CD4-positive, CD25-positive, alpha-beta regulatory T cell (primary cell): ENCODE measurements around the gene IDE. TPM values are rescaled to one million over a fixed set of nuclear protein-coding genes. Genes with fewer than 3 reads are reported as not detected.
"Not testable (repeated sequence)": the region's sequence is repeated elsewhere in the genome, so short reads cannot be mapped to it uniquely, and the experiment has no call there.

Source experiments
- ATAC-seq, 2 donors: fragments of 150-1000 bp; cut with Tn5 transposase; one replicate each; pipeline ENCODE4 v1.10.0; 2021; ENCODE audit warnings: low read depth in 2 of 2, moderate number of reproducible peaks in 2 of 2, moderate library complexity in 1 of 2
- DNase-seq, 3 donors: peaks; one replicate each; pipeline versions ENCODE4 v3.0.0 to v3.0.0-alpha.2; 2012 to 2022; ENCODE audit warnings: mixed read lengths in 1 of 3
- H3K27ac ChIP-seq: one replicate; pipeline ENCODE4 v1.7.0; 2013; ENCODE audit warnings: mild to moderate bottlenecking, low read length; ENCODE audit not compliant: insufficient read depth, poor library complexity, severe bottlenecking
- H3K27me3 ChIP-seq: one replicate; pipeline ENCODE4 v1.7.0; 2013; ENCODE audit warnings: low read length; ENCODE audit not compliant: control insufficient read depth, insufficient read depth
- H3K36me3 ChIP-seq: one replicate; pipeline ENCODE4 v1.7.0; 2013; ENCODE audit warnings: mild to moderate bottlenecking, low read length, moderate library complexity; ENCODE audit not compliant: control insufficient read depth, insufficient read depth
- H3K4me1 ChIP-seq: 2 replicates; pipeline ENCODE4 v1.7.0; 2013; ENCODE audit warnings: mild to moderate bottlenecking, low read length; ENCODE audit not compliant: insufficient read depth, control insufficient read depth, poor library complexity, severe bottlenecking
- H3K4me3 ChIP-seq: one replicate; pipeline ENCODE4 v1.7.0; 2013; ENCODE audit warnings: low read depth, mild to moderate bottlenecking, low read length, moderate library complexity
- H3K9me3 ChIP-seq, 2 experiments: 1 replicate in 1 of 2; 2 replicates in 1 of 2; pipeline ENCODE4 v1.7.0; 2013; ENCODE audit warnings: low read length in 2 of 2, mild to moderate bottlenecking in 1 of 2, moderate library complexity in 1 of 2; ENCODE audit not compliant: control insufficient read depth in 2 of 2
- H3K27ac Mint-ChIP-seq, 3 donors: one replicate each; pipeline ENCODE4 v1.8.0; 2020 to 2022; ENCODE audit warnings: mild to moderate bottlenecking in 3 of 3, mixed read lengths in 3 of 3, moderate library complexity in 2 of 3
- H3K27me3 Mint-ChIP-seq: one replicate; pipeline ENCODE4 v1.8.0; 2022; ENCODE audit warnings: mild to moderate bottlenecking, mixed read lengths
- H3K36me3 Mint-ChIP-seq: one replicate; pipeline ENCODE4 v1.8.0; 2020; ENCODE audit warnings: mixed read lengths
- H3K4me1 Mint-ChIP-seq, 4 donors: one replicate each; pipeline ENCODE4 v1.8.0; 2020 to 2022; ENCODE audit warnings: mixed read lengths in 4 of 4, mild to moderate bottlenecking in 1 of 4
- H3K4me3 Mint-ChIP-seq, 4 donors: one replicate each; pipeline ENCODE4 v1.8.0; 2020 to 2022; ENCODE audit warnings: mild to moderate bottlenecking in 4 of 4, mixed read lengths in 4 of 4, moderate library complexity in 3 of 4
- H3K9me3 Mint-ChIP-seq, 7 donors: one replicate each; pipeline ENCODE4 v1.8.0; 2020 to 2022; ENCODE audit warnings: mixed read lengths in 7 of 7, mild to moderate bottlenecking in 3 of 7, moderate library complexity in 2 of 7
- polyA plus RNA-seq, 4 donors: library from polyadenylated mRNA; unstranded; fragments of 300-500 nt; fragmentation: Illumina TruSeq; gene quantifications; one replicate each; pipeline ENCODE4 v1.2.3, GENCODE V29; 2021
- total RNA-seq: library from RNA; stranded (reverse); gene quantifications from one replicate; pipeline ENCODE4 v1.2.3, GENCODE V29; 2022

IDE gene
- total and polyA plus RNA-seq, 5 donors from 2014 or later: 17.0 to 38.1 (median 26.1) TPM

DNA sequence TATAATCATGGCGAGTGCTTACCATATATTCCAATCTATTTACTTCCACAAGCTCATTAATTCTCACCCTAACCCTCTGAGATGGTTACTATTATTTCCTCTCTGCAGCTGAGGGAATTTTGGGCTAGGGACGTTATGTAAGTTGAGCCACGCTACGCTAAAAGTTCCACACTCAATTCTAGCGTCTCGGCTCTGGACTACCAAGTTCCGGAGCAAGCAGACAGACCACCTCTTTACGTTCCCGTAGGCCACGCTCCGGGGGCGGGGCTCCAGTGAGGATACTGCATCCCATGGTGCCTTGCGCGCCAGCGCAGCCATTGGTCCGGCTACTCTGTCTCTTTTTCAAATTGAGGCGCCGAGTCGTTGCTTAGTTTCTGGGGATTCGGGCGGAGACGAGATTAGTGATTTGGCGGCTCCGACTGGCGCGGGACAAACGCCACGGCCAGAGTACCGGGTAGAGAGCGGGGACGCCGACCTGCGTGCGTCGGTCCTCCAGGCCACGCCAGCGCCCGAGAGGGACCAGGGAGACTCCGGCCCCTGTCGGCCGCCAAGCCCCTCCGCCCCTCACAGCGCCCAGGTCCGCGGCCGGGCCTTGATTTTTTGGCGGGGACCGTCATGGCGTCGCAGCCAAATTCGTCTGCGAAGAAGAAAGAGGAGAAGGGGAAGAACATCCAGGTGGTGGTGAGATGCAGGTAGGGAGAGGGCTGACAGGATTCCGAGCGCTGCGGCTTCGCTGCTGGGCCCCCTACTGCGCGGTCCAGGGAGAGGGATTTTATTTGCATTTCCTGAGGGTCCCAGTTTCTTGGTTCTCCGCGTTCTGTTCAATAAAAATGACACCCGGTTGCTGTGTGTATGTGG, 19.1 kb upstream of the IDE start, which contains the start of gene KIF11:
KIF11 (plus strand) TSS at position 370 of the 858 bp plus-strand sequence; CDS start at position 616, 246 bp downstream.
- peak; percentile 93 to 98 (median 94) for DNase-seq
- no peaks in the 10 kb centered on the region for H3K36me3 ChIP-seq
- no peaks in the 10 kb centered on the region for H3K9me3 Mint-ChIP-seq
- H3K27ac ChIP-seq: peak within 1 kb of the TSS; percentile 98
- peaks cover 6% of the 10 kb centered on the region for H3K27me3 Mint-ChIP-seq
- peak within 1 kb of the TSS; percentile 99 to 100 (median 99) for H3K27ac Mint-ChIP-seq
- no peaks in the 10 kb centered on the region for H3K36me3 Mint-ChIP-seq
- H3K4me1 Mint-ChIP-seq: peaks cover 13 to 65% (median 41%) of the 10 kb centered on the region in 4 donors
- no peaks in the 10 kb centered on the region for H3K9me3 ChIP-seq
- H3K27me3 ChIP-seq: no peaks in the 10 kb centered on the region
- ATAC-seq: peak; percentile 88
- H3K4me1 ChIP-seq: peaks cover 53% of the 10 kb centered on the region
- H3K4me3 Mint-ChIP-seq: peak within 1 kb of the TSS; percentile 97 to 99 (median 98)
- H3K4me3 ChIP-seq: peak within 1 kb of the TSS; percentile 99

DNA sequence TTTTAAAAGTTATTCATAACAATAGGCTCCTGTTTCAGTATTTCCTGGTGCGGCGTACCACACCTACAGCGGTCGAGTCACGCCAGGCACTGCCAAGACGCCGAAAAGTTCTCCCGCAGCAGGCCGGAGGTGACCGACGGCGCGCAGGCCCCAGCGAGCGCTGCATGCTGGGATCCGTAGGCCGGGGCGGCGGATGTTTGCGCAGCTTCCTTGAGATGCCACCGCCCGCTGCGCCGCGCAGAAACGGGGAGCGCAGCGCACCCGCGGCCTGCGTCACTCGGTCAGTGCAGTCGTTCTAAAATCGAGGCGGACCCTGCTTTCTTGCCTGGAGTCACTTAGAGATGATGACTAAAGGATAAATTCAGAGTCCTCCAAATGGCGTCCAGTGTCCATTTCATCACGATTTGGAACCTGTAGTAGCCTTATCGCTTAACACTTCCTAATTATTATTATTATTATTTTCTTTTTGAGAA, 17.7 kb upstream of the IDE start:
- peak; percentile 83 to 88 for ATAC-seq
- Histone ChIP-seq H3K9me3 (no peaks in the 10 kb centered on the region), H3K4me1 (peaks cover 45% of the 10 kb centered on the region), H3K36me3 (no peaks in the 10 kb centered on the region), H3K4me3 (peak overlapping the region; percentile 85), H3K27ac (peak overlapping the region; percentile 98), H3K27me3 (no peaks in the 10 kb centered on the region)
- peaks cover 13 to 53% (median 35%) of the 10 kb centered on the region in 4 donors for H3K4me1 Mint-ChIP-seq
- DNase-seq: peak; percentile 82 to 98 (median 90)
- H3K36me3 Mint-ChIP-seq: no peaks in the 10 kb centered on the region
- peak overlapping the region; percentile 97 to 99 (median 98) for H3K4me3 Mint-ChIP-seq
- no peaks in the 10 kb centered on the region for H3K9me3 Mint-ChIP-seq
- H3K27me3 Mint-ChIP-seq: peaks cover 6% of the 10 kb centered on the region
- H3K27ac Mint-ChIP-seq: peak overlapping the region; percentile 94 to 100 (median 99)

DNA sequence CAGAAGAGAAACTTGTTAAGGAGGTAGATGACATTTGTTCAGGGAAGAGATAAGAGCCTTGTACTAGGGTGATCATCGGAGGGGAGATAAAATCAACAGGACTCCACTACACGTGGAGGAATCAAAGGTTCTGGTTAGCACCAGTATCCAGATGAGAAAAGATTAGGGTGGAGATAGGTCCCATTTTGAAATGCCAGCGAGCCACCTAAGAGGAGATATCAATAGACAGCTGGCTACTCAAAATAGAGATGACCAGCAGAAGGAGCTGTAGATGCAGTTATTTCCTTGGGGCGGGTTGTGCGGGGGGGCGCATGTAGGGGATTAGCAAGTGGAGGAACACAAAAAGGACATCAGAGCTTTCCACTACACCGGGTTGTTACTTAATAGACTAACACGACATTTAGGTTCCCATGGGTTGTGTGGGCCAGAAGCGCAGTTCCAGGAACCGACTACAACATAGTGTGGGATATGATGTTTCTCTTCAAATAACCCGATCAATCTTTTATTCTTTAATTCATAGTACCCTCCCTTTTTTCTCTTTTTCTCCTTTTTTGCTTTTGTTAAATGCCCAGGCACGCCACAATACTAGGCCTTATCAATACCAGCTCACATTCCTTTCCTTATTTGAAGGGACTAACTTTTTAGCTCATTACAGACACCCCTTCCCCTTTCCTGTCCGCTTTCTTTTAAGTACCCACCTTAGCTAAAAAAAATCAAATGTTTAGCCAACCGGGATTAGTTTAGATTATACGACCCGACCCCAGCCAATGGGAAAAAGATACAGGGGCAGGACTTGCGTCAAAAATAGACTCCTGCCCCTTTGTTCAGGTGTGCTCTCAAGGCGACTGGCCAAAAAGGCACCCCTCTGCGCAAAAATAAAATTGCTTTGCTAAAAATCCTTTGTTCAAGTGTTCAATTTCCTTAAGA, 17.0 kb upstream of the IDE start:
- ATAC-seq: no peak
- no peaks in the 10 kb centered on the region for H3K9me3 Mint-ChIP-seq
- no peaks in the 10 kb centered on the region for H3K36me3 ChIP-seq
- H3K4me1 ChIP-seq: peaks cover 40% of the 10 kb centered on the region
- peak overlapping the region; percentile 67 for H3K4me3 ChIP-seq
- H3K9me3 ChIP-seq: no peaks in the 10 kb centered on the region
- DNase-seq: peak in 1 of 3 donors; percentile 37
- H3K4me1 Mint-ChIP-seq: peaks cover 13 to 46% (median 35%) of the 10 kb centered on the region in 4 donors
- peak overlapping the region; percentile 97 to 99 (median 98) for H3K4me3 Mint-ChIP-seq
- peak overlapping the region; percentile 98 for H3K27ac ChIP-seq
- no peaks in the 10 kb centered on the region for H3K27me3 ChIP-seq
- peak overlapping the region; percentile 94 to 99 (median 99) for H3K27ac Mint-ChIP-seq
- H3K36me3 Mint-ChIP-seq: no peaks in the 10 kb centered on the region
- H3K27me3 Mint-ChIP-seq: peaks cover 10% of the 10 kb centered on the region

DNA sequence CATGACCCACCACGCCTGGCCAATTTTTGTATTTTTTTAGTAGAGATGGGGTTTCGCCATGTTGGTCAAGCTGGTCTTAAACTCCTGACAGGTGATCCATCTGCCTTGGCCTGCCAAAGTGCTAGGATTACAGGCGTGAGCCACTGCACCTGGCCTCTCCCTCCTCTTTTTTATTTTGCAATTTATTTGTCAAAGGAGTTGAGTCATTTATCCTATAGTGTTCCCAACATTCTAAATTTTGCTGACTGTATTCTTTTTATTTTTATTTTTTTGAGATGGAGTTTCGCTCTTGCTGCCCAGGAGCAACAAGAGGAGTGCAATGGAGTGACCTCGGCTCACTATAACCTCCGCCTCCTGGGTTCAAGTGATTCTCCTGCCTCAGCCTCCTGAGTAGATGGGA, 8.5 kb upstream of the IDE start:
- H3K4me3 Mint-ChIP-seq, H3K36me3 Mint-ChIP-seq, H3K27me3 ChIP-seq, H3K9me3 Mint-ChIP-seq, H3K9me3 ChIP-seq, H3K36me3 ChIP-seq, H3K4me1 ChIP-seq, H3K4me3 ChIP-seq, H3K27ac ChIP-seq, H3K4me1 Mint-ChIP-seq, H3K27ac Mint-ChIP-seq, DNase-seq, H3K27me3 Mint-ChIP-seq, ATAC-seq: not testable (repeated sequence)

DNA sequence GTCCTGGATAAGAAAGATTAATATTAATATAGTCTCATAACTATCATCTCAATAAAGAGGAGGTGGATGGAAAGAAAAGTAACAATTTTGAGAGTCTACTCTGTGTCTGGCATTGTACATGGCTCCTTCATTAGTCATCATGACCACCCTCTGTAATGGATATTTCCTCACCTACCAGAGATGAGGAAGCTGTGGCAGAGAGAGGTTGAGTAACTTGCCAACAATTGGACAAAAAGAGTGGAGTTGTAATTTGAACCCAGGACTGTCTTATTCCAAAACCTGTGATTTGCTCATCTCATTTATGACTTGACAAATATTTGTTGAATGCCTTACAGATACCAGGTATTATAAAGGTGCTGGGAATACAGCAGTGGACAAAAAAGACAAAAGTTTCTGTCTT, 2.1 kb upstream of the IDE start:
- no peak for ATAC-seq

GRCh38 chr10:92574548-92575261, 812 bp upstream of the IDE start:
- Mint-ChIP-seq H3K36me3 (no peaks in the 10 kb centered on the region), H3K4me3 (peak overlapping the region; percentile 91 to 99 (median 92)), H3K9me3 (no peaks in the 10 kb centered on the region), H3K4me1 (peaks cover 27 to 42% (median 36%) of the 10 kb centered on the region in 4 donors), H3K27me3 (no peaks in the 10 kb centered on the region), H3K27ac (peak overlapping the region; percentile 87 to 95 (median 91))
- peak in 2 of 3 donors; percentile 29 to 64 for DNase-seq
- no peaks in the 10 kb centered on the region for H3K9me3 ChIP-seq
- H3K36me3 ChIP-seq: no peaks in the 10 kb centered on the region
- H3K4me1 ChIP-seq: peaks cover 24% of the 10 kb centered on the region
- peak overlapping the region; percentile 93 for H3K4me3 ChIP-seq
- H3K27ac ChIP-seq: peak overlapping the region; percentile 81
- H3K27me3 ChIP-seq: no peaks in the 10 kb centered on the region
- ATAC-seq: peak; percentile 29 to 31

More for the DNA sequence above, 2.1 kb upstream of the IDE start:
- no peaks in the 10 kb centered on the region for H3K27me3 Mint-ChIP-seq
- H3K27ac Mint-ChIP-seq: no peak overlapping the region
- H3K36me3 ChIP-seq: no peaks in the 10 kb centered on the region
- H3K4me3 ChIP-seq: no peak overlapping the region
- no peaks in the 10 kb centered on the region for H3K36me3 Mint-ChIP-seq
- H3K9me3 Mint-ChIP-seq: no peaks in the 10 kb centered on the region
- no peak for DNase-seq
- peaks cover 24 to 34% (median 28%) of the 10 kb centered on the region in 4 donors for H3K4me1 Mint-ChIP-seq
- H3K9me3 ChIP-seq: no peaks in the 10 kb centered on the region
- H3K27me3 ChIP-seq: no peaks in the 10 kb centered on the region
- H3K27ac ChIP-seq: no peak overlapping the region
- peaks cover 24% of the 10 kb centered on the region for H3K4me1 ChIP-seq
- H3K4me3 Mint-ChIP-seq: peak overlapping the region in 2 of 4 donors; percentile 27 to 39
